SK-N-MC (cell line): ENCODE results near the gene CXXC1.

ENCODE experiments used
- EZH2 ChIP-seq: fragments of 200-600 bp; sonication (generic); IDR thresholded peaks from one replicate; pipeline ENCODE4 v1.6.1; 2017; ENCODE audit warnings: antibody characterized with exemption
- FOXP2 ChIP-seq: optimal IDR thresholded peaks from 2 replicates; pipeline ENCODE3; 2011; ENCODE audit warnings: mild to moderate bottlenecking, moderate library complexity; ENCODE audit not compliant: insufficient read depth; ENCODE audit errors: extremely low read length, control extremely low read depth
- POLR2AphosphoS5 ChIP-seq: IDR thresholded peaks from 2 replicates; pipeline ENCODE4 v1.6.1; 2012; ENCODE audit warnings: mild to moderate bottlenecking, low read depth, low read length, borderline replicate concordance

GRCh38 chr18:50313031-50313607 lies 25.6 kb upstream of the CXXC1 start:
- TF ChIP-seq EZH2 (no peak), POLR2AphosphoS5 (no peak), FOXP2 (no peak)
